Left ventricle myocardium superior (tissue), 1 donor: ENCODE results near the gene PSMB3. TPM values are rescaled to one million over a fixed set of nuclear protein-coding genes. Genes with fewer than 3 reads are reported as not detected.
"Not testable (repeated sequence)": the region's sequence is repeated elsewhere in the genome, so short reads cannot be mapped to it uniquely, and the experiment has no call there.

Experiments used
- ATAC-seq: fragments of 200-7000 bp; cut with Tn5 transposase; one replicate; pipeline ENCODE4 v1.9.1; 2020; ENCODE audit warnings: mild to moderate bottlenecking, moderate library complexity
- DNase-seq: peaks from one replicate; pipeline ENCODE4 v3.0.0-alpha.2; 2020
- intact Hi-C: fragments of 100-400 bp; cut with micrococcal nuclease; formaldehyde crosslinking; loops from one replicate; pipeline ENCODE4 v1.11.0; 2022
- total RNA-seq: library from RNA; stranded (reverse); fragmentation: NEBNext Ultra II Directional; extraction: Animal tissue kit (Norgen Biotek cat#: 25700); gene quantifications from one replicate; pipeline ENCODE4 v1.2.1, GENCODE V29; 2021
- donor health status: DM: no; HTN: yes; CAD: no; lungs with severe emphysema.

Gene PSMB3
- total RNA-seq, 1 donor from 2014 or later, result 167 TPM

GRCh38 chr17:38779965-38780752 lies 27.6 kb downstream of the PSMB3 start:
- DNase-seq (no peak), ATAC-seq (no peak)
- intact Hi-C loops, result no loop called here

- intact Hi-C loops, result no loop called here
- DNase-seq, result no peak
- ATAC-seq, result no peak
Observed at GRCh38 chr17:38783227-38783626, 30.7 kb downstream of the PSMB3 start.

GRCh38 chr17:38786372-38786771 lies 33.8 kb downstream of the PSMB3 start:
- no peak for DNase-seq

GRCh38 chr17:38787999-38788398 lies 35.5 kb downstream of the PSMB3 start:
- not testable (repeated sequence) for ATAC-seq

More at GRCh38 chr17:38786372-38786771, 33.8 kb downstream of the PSMB3 start:
- intact Hi-C loops, result no loop called here
- no peak for ATAC-seq

GRCh38 chr17:38789185-38789584 lies 36.6 kb downstream of the PSMB3 start:
- ATAC-seq (no peak), DNase-seq (no peak)
- intact Hi-C loops, result no loop called here

More at GRCh38 chr17:38787999-38788398, 35.5 kb downstream of the PSMB3 start:
- intact Hi-C loops, DNase-seq: not testable (repeated sequence)

- intact Hi-C loops, ATAC-seq, DNase-seq: not testable (repeated sequence)
Observed at GRCh38 chr17:38790148-38790707, 37.7 kb downstream of the PSMB3 start.

- no peak for ATAC-seq
- no peak for DNase-seq
- intact Hi-C loops, result no loop called here
Observed at GRCh38 chr17:38791162-38791561, 38.6 kb downstream of the PSMB3 start.

- intact Hi-C loops, result no loop called here
- DNase-seq (no peak), ATAC-seq (no peak)
Observed at GRCh38 chr17:38794221-38794620, 41.7 kb downstream of the PSMB3 start.

- no peak for DNase-seq
- ATAC-seq, result no peak
- intact Hi-C loops, result no loop called here
Observed at GRCh38 chr17:38796451-38797157, 44.1 kb downstream of the PSMB3 start.

GRCh38 chr17:38797158-38797490 lies 44.6 kb downstream of the PSMB3 start:
- intact Hi-C loops, result no loop called here
- DNase-seq, result no peak
- no peak for ATAC-seq

GRCh38 chr17:38797828-38798227 lies 45.3 kb downstream of the PSMB3 start:
- intact Hi-C loops, result no loop called here
- no peak for DNase-seq
- no peak for ATAC-seq

- DNase-seq, result peak; percentile 67
Observed at GRCh38 chr17:38798614-38799500, 46.3 kb downstream of the PSMB3 start.

GRCh38 chr17:38799501-38800236 lies 47.1 kb downstream of the PSMB3 start, which contains the start of gene PIP4K2B:
Gene PIP4K2B, minus strand, starts transcription at chr17:38799556. Its CDS starts 132 bp downstream, at chr17:38799424.
- DNase-seq (peak; percentile 97), ATAC-seq (peak; percentile 95)
- intact Hi-C loops, result no loop called here

More at GRCh38 chr17:38798614-38799500, 46.3 kb downstream of the PSMB3 start:
- ATAC-seq, result peak; percentile 50
- intact Hi-C loops, result no loop called here

GRCh38 chr17:38800237-38800760 lies 47.8 kb downstream of the PSMB3 start:
- DNase-seq (no peak), ATAC-seq (no peak)
- intact Hi-C loops, result no loop called here

GRCh38 chr17:38809828-38810227 lies 57.3 kb downstream of the PSMB3 start:
- DNase-seq (no peak), ATAC-seq (no peak)
- intact Hi-C loops, result no loop called here
